ENCODE data around the gene CEL.
A peak's percentile ranks its signal among the peaks of the same experiment; 100 is the strongest.

The CEL gene

GRCh38 chr9:133103987-133104505, 42.3 kb downstream of the CEL start:
- no peak for DNase-seq (ENCODE audit: low read depth)

GRCh38 chr9:133104718-133105460, 43.1 kb downstream of the CEL start:
- DNase-seq (ENCODE audit: low read depth), result no peak

- no peak for DNase-seq (ENCODE audit: low read depth)
Observed at GRCh38 chr9:133105461-133105770, 43.6 kb downstream of the CEL start.

GRCh38 chr9:133106511-133107244, 44.9 kb downstream of the CEL start:
- no peak for DNase-seq (ENCODE audit: low read depth)

- no peak for DNase-seq (ENCODE audit: low read depth)
Observed at GRCh38 chr9:133107245-133107722, 45.5 kb downstream of the CEL start.

- no peak for DNase-seq (ENCODE audit: low read depth)
Observed at GRCh38 chr9:133107961-133108793, 46.4 kb downstream of the CEL start.

- no peak for DNase-seq (ENCODE audit: low read depth)
Observed at GRCh38 chr9:133108794-133109641, 47.2 kb downstream of the CEL start.

- no peak for DNase-seq (ENCODE audit: low read depth)
Observed at GRCh38 chr9:133109931-133110650, 48.3 kb downstream of the CEL start.

GRCh38 chr9:133111808-133112662, 50.3 kb downstream of the CEL start:
- DNase-seq (ENCODE audit: low read depth), result no peak

GRCh38 chr9:133112663-133113026, 50.9 kb downstream of the CEL start:
- DNase-seq (ENCODE audit: low read depth), result peak; percentile 57

- no peak for DNase-seq (ENCODE audit: low read depth)
Observed at GRCh38 chr9:133113163-133113948, 51.6 kb downstream of the CEL start.

GRCh38 chr9:133113949-133114885, 52.4 kb downstream of the CEL start:
- no peak for DNase-seq (ENCODE audit: low read depth)

GRCh38 chr9:133114886-133115603, 53.3 kb downstream of the CEL start:
- DNase-seq (ENCODE audit: low read depth), result no peak

- DNase-seq (ENCODE audit: low read depth), result peak; percentile 42
Observed at GRCh38 chr9:133115604-133116345, 54.0 kb downstream of the CEL start.

- no peak for DNase-seq (ENCODE audit: low read depth)
Observed at GRCh38 chr9:133116346-133117231, 54.8 kb downstream of the CEL start.

All from T-helper 22 cell (primary cell).